HEK293 (cell line): ENCODE data around the gene POLR2L.

Source experiments
- GLIS2 ChIP-seq: fragments of 450-650 bp; formaldehyde crosslinking; IDR thresholded peaks from 2 replicates; pipeline ENCODE4 v1.5.1; 2016; ENCODE audit warnings: missing biosample characterization, missing genetic modification characterization
- KLF10 ChIP-seq: fragments of 450-650 bp; IDR thresholded peaks from 2 replicates; pipeline ENCODE4 v1.5.1; 2018; ENCODE audit warnings: missing biosample characterization, mild to moderate bottlenecking, missing genetic modification characterization
- OSR2 ChIP-seq: fragments of 450-650 bp; formaldehyde crosslinking; IDR thresholded peaks from 2 replicates; pipeline ENCODE4 v1.5.1; 2016; ENCODE audit warnings: missing biosample characterization, missing genetic modification characterization
- OVOL3 ChIP-seq: fragments of 450-650 bp; formaldehyde crosslinking; IDR thresholded peaks from 2 replicates; pipeline ENCODE4 v1.5.1; 2016; ENCODE audit warnings: missing biosample characterization, missing genetic modification characterization
- RBAK ChIP-seq: fragments of 450-650 bp; formaldehyde crosslinking; IDR thresholded peaks from 2 replicates; pipeline ENCODE4 v1.5.1; 2016; ENCODE audit warnings: missing biosample characterization, missing genetic modification characterization
- SCRT2 ChIP-seq: fragments of 450-650 bp; formaldehyde crosslinking; IDR thresholded peaks from 2 replicates; pipeline ENCODE4 v1.5.1; 2016; ENCODE audit warnings: missing biosample characterization, missing genetic modification characterization
- WT1 ChIP-seq: fragments of 450-650 bp; formaldehyde crosslinking; IDR thresholded peaks from 2 replicates; pipeline ENCODE4 v1.5.1; 2016; ENCODE audit warnings: missing biosample characterization, missing genetic modification characterization
- ZBTB7A ChIP-seq: fragments of 450-650 bp; formaldehyde crosslinking; IDR thresholded peaks from 2 replicates; pipeline ENCODE4 v1.5.1; 2016; ENCODE audit warnings: low read depth, missing biosample characterization, missing genetic modification characterization
- ZEB2 ChIP-seq: fragments of 450-650 bp; formaldehyde crosslinking; IDR thresholded peaks from 2 replicates; pipeline ENCODE4 v1.5.1; 2016; ENCODE audit warnings: missing biosample characterization, missing genetic modification characterization
- ZFP3 ChIP-seq: fragments of 450-650 bp; formaldehyde crosslinking; IDR thresholded peaks from 2 replicates; pipeline ENCODE4 v1.5.1; 2016; ENCODE audit warnings: low read depth, missing biosample characterization, missing genetic modification characterization
- ZNF10 ChIP-seq: fragments of 450-650 bp; formaldehyde crosslinking; IDR thresholded peaks from 2 replicates; pipeline ENCODE4 v1.5.1; 2017; ENCODE audit warnings: missing biosample characterization, missing genetic modification characterization
- ZNF133 ChIP-seq: fragments of 450-650 bp; formaldehyde crosslinking; IDR thresholded peaks from 2 replicates; pipeline ENCODE4 v1.5.1; 2016; ENCODE audit warnings: missing biosample characterization, missing genetic modification characterization
- ZNF16 ChIP-seq: fragments of 450-650 bp; formaldehyde crosslinking; IDR thresholded peaks from 2 replicates; pipeline ENCODE4 v1.5.1; 2016; ENCODE audit warnings: low read depth, missing biosample characterization, missing genetic modification characterization
- ZNF311 ChIP-seq: fragments of 450-650 bp; formaldehyde crosslinking; IDR thresholded peaks from 2 replicates; pipeline ENCODE4 v1.5.1; 2017; ENCODE audit warnings: missing biosample characterization, missing genetic modification characterization, borderline replicate concordance
- ZNF423 ChIP-seq: fragments of 450-650 bp; formaldehyde crosslinking; IDR thresholded peaks from 2 replicates; pipeline ENCODE4 v1.5.1; 2016; ENCODE audit warnings: missing biosample characterization, missing genetic modification characterization
- ZNF48 ChIP-seq: fragments of 450-650 bp; formaldehyde crosslinking; IDR thresholded peaks from 2 replicates; pipeline ENCODE4 v1.5.1; 2016; ENCODE audit warnings: missing biosample characterization, missing genetic modification characterization
- ZNF501 ChIP-seq: fragments of 450-650 bp; formaldehyde crosslinking; IDR thresholded peaks from 2 replicates; pipeline ENCODE4 v1.5.1; 2016; ENCODE audit warnings: missing biosample characterization, missing genetic modification characterization
- ZNF521 ChIP-seq: fragments of 450-650 bp; formaldehyde crosslinking; IDR thresholded peaks from 2 replicates; pipeline ENCODE4 v1.5.1; 2017; ENCODE audit warnings: missing biosample characterization, mild to moderate bottlenecking, missing genetic modification characterization
- ZNF561 ChIP-seq: fragments of 450-650 bp; IDR thresholded peaks from 2 replicates; pipeline ENCODE4 v1.5.1; 2018; ENCODE audit warnings: missing biosample characterization, missing genetic modification characterization, borderline replicate concordance
- ZNF621 ChIP-seq: fragments of 450-650 bp; formaldehyde crosslinking; IDR thresholded peaks from 2 replicates; pipeline ENCODE4 v1.5.1; 2017; ENCODE audit warnings: missing biosample characterization, missing genetic modification characterization
- ZNF791 ChIP-seq: fragments of 450-650 bp; formaldehyde crosslinking; IDR thresholded peaks from 2 replicates; pipeline ENCODE4 v1.5.1; 2016; ENCODE audit warnings: missing biosample characterization, missing genetic modification characterization
- ZNF843 ChIP-seq: fragments of 450-650 bp; formaldehyde crosslinking; IDR thresholded peaks from 2 replicates; pipeline ENCODE4 v1.5.1; 2016; ENCODE audit warnings: missing biosample characterization, missing genetic modification characterization
- TF ChIP-seq, protein P1 (sequence below): fragments of 450-650 bp; formaldehyde crosslinking; IDR thresholded peaks from 2 replicates; pipeline ENCODE4 v1.5.1; 2016; ENCODE audit warnings: missing biosample characterization, missing genetic modification characterization
- TF ChIP-seq, protein P2 (sequence below): fragments of 450-650 bp; IDR thresholded peaks from 2 replicates; pipeline ENCODE4 v1.5.1; 2018; ENCODE audit warnings: missing biosample characterization, mild to moderate bottlenecking, missing genetic modification characterization
- TF ChIP-seq, protein P3 (sequence below): fragments of 450-650 bp; formaldehyde crosslinking; IDR thresholded peaks from 2 replicates; pipeline ENCODE4 v1.5.1; 2016; ENCODE audit warnings: missing biosample characterization, missing genetic modification characterization
- TF ChIP-seq, protein P4 (sequence below): fragments of 450-650 bp; formaldehyde crosslinking; IDR thresholded peaks from 2 replicates; pipeline ENCODE4 v1.5.1; 2016; ENCODE audit warnings: missing biosample characterization, missing genetic modification characterization
- TF ChIP-seq, protein P5 (sequence below): fragments of 450-650 bp; formaldehyde crosslinking; IDR thresholded peaks from 2 replicates; pipeline ENCODE4 v1.5.1; 2016; ENCODE audit warnings: missing biosample characterization, missing genetic modification characterization
- TF ChIP-seq, protein P6 (sequence below): fragments of 450-650 bp; formaldehyde crosslinking; IDR thresholded peaks from 2 replicates; pipeline ENCODE4 v1.5.1; 2016; ENCODE audit warnings: missing biosample characterization, missing genetic modification characterization

Gene POLR2L

DNA sequence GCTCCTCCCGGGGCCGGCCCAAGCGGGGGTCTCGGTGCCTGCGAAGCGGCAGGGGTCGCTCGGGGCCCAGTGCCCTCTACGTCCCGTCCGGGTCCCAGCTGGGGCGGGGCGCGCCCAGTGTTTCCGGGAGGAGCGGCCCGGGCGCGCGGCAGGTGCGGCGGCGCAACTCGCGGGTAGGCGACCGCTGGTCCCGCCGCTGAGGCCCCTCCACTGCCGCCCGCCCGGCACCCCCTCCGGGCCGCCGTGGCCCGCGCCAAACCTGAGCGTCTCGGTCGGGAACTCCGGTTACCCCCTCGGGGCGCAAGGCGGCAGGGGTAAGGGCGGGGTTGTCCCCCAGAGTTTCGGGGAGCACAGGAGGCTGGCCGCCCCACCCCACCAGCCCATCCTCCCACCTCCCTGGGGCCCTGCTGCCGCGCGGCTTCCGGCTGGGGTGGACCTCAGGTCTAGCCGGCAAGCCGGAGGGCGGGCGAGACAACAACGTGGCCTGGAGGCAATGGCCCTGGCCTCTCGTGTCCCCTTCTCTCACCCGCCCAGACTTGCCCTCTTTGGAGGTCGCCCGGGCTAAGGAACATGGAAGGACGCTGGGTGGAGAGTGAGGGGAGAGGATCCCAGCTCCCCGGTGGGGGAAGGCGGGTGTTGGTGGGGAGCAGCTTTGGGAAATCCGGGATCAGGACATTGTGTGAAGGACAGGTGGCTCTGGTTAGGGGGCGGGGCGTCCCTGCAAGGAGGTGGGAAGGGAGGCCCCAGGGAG, 15.0 kb downstream of the POLR2L start (continued):
- TF ChIP-seq, protein P1, sequence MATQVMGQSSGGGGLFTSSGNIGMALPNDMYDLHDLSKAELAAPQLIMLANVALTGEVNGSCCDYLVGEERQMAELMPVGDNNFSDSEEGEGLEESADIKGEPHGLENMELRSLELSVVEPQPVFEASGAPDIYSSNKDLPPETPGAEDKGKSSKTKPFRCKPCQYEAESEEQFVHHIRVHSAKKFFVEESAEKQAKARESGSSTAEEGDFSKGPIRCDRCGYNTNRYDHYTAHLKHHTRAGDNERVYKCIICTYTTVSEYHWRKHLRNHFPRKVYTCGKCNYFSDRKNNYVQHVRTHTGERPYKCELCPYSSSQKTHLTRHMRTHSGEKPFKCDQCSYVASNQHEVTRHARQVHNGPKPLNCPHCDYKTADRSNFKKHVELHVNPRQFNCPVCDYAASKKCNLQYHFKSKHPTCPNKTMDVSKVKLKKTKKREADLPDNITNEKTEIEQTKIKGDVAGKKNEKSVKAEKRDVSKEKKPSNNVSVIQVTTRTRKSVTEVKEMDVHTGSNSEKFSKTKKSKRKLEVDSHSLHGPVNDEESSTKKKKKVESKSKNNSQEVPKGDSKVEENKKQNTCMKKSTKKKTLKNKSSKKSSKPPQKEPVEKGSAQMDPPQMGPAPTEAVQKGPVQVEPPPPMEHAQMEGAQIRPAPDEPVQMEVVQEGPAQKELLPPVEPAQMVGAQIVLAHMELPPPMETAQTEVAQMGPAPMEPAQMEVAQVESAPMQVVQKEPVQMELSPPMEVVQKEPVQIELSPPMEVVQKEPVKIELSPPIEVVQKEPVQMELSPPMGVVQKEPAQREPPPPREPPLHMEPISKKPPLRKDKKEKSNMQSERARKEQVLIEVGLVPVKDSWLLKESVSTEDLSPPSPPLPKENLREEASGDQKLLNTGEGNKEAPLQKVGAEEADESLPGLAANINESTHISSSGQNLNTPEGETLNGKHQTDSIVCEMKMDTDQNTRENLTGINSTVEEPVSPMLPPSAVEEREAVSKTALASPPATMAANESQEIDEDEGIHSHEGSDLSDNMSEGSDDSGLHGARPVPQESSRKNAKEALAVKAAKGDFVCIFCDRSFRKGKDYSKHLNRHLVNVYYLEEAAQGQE = no peak
- TF ChIP-seq, protein P2, sequence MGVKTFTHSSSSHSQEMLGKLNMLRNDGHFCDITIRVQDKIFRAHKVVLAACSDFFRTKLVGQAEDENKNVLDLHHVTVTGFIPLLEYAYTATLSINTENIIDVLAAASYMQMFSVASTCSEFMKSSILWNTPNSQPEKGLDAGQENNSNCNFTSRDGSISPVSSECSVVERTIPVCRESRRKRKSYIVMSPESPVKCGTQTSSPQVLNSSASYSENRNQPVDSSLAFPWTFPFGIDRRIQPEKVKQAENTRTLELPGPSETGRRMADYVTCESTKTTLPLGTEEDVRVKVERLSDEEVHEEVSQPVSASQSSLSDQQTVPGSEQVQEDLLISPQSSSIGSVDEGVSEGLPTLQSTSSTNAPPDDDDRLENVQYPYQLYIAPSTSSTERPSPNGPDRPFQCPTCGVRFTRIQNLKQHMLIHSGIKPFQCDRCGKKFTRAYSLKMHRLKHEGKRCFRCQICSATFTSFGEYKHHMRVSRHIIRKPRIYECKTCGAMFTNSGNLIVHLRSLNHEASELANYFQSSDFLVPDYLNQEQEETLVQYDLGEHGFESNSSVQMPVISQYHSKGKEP (tag by site-specific recombination) = no peak
- no peak for TF ChIP-seq ZNF311 (tag by site-specific recombination)
- no peak for TF ChIP-seq ZNF133
- no peak for TF ChIP-seq OSR2 (tag by site-specific recombination)
- no peak for TF ChIP-seq ZNF48 (tag by site-specific recombination)
- TF ChIP-seq ZNF843 (tag by site-specific recombination) = no peak
- TF ChIP-seq ZFP3 (tag by site-specific recombination) = no peak
- no peak for TF ChIP-seq ZNF16 (tag by site-specific recombination)
- TF ChIP-seq, protein P3, sequence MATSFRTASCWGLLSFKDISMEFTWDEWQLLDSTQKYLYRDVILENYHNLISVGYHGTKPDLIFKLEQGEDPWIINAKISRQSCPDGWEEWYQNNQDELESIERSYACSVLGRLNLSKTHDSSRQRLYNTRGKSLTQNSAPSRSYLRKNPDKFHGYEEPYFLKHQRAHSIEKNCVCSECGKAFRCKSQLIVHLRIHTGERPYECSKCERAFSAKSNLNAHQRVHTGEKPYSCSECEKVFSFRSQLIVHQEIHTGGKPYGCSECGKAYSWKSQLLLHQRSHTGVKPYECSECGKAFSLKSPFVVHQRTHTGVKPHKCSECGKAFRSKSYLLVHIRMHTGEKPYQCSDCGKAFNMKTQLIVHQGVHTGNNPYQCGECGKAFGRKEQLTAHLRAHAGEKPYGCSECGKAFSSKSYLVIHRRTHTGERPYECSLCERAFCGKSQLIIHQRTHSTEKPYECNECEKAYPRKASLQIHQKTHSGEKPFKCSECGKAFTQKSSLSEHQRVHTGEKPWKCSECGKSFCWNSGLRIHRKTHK = no peak
- no peak for TF ChIP-seq ZNF423 (tag by site-specific recombination)
- TF ChIP-seq GLIS2 (tag by site-specific recombination) = peak; percentile 61
- no peak for TF ChIP-seq ZNF791 (tag by site-specific recombination)
- TF ChIP-seq ZNF10 (tag by site-specific recombination) = no peak
- no peak for TF ChIP-seq KLF10
- TF ChIP-seq ZNF621 = no peak
- TF ChIP-seq ZEB2 = no peak; the same call in none of the 2 replicates
- TF ChIP-seq, protein P4, sequence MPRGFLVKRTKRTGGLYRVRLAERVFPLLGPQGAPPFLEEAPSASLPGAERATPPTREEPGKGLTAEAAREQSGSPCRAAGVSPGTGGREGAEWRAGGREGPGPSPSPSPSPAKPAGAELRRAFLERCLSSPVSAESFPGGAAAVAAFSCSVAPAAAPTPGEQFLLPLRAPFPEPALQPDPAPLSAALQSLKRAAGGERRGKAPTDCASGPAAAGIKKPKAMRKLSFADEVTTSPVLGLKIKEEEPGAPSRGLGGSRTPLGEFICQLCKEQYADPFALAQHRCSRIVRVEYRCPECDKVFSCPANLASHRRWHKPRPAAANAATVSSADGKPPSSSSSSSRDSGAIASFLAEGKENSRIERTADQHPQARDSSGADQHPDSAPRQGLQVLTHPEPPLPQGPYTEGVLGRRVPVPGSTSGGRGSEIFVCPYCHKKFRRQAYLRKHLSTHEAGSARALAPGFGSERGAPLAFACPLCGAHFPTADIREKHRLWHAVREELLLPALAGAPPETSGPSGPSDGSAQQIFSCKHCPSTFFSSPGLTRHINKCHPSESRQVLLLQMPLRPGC (tag by site-specific recombination) = no peak
- TF ChIP-seq, protein P5, sequence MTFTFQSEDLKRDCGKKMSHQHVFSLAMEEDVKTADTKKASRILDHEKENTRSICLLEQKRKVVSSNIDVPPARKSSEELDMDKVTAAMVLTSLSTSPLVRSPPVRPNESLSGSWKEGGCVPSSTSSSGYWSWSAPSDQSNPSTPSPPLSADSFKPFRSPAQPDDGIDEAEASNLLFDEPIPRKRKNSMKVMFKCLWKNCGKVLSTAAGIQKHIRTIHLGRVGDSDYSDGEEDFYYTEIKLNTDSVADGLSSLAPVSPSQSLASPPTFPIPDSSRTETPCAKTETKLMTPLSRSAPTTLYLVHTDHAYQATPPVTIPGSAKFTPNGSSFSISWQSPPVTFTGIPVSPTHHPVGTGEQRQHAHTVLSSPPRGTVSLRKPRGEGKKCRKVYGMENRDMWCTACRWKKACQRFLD (tag by site-specific recombination) = no peak
- TF ChIP-seq ZNF501 = 0 out of 2 replicates have a peak, but pooled peaks have one; percentile 22
- peak; percentile 58 for TF ChIP-seq SCRT2 (tag by site-specific recombination)
- TF ChIP-seq, protein P6, sequence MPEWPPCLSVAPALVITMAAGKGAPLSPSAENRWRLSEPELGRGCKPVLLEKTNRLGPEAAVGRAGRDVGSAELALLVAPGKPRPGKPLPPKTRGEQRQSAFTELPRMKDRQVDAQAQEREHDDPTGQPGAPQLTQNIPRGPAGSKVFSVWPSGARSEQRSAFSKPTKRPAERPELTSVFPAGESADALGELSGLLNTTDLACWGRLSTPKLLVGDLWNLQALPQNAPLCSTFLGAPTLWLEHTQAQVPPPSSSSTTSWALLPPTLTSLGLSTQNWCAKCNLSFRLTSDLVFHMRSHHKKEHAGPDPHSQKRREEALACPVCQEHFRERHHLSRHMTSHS (tag by site-specific recombination) = no peak
- no peak for TF ChIP-seq ZBTB7A
- no peak for TF ChIP-seq ZNF521 (tag by site-specific recombination)
- peak; percentile 77; the same call in 1 of the 2 replicates for TF ChIP-seq ZNF561 (tag by site-specific recombination)
- TF ChIP-seq OVOL3 (tag by site-specific recombination) = no peak
- TF ChIP-seq WT1 (tag by site-specific recombination) = 0 out of 2 replicates have a peak, but pooled peaks have one; percentile 14
- TF ChIP-seq RBAK (tag by site-specific recombination) = no peak
